Epithelial cell of proximal tubule (primary cell): ENCODE measurements around the gene STARD8. TPM values are rescaled to one million over a fixed set of nuclear protein-coding genes. Genes with fewer than 3 reads are reported as not detected.

ENCODE experiments used
- DNase-seq: peaks from one replicate; pipeline ENCODE4 v3.0.0-alpha.2; 2011; ENCODE audit warnings: low read depth
- H3K4me3 ChIP-seq: 2 replicates; pipeline ENCODE4 v1.5.1; 2011; ENCODE audit warnings: low read depth, mild to moderate bottlenecking, low read length
- total RNA-seq: library from RNA; depleted of rRNA; stranded (reverse); fragments of >200 nt; gene quantifications from 2 replicates; pipeline ENCODE4 v1.2.3, GENCODE V29; 2015
- TF ChIP-seq, protein P1 (sequence below): conservative IDR thresholded peaks from 2 replicates; pipeline ENCODE4 v1.5.1; 2012; ENCODE audit warnings: low read depth, mild to moderate bottlenecking, low read length

The STARD8 gene
- total RNA-seq, 1 donor from 2014 or later = 9.5 TPM

DNA sequence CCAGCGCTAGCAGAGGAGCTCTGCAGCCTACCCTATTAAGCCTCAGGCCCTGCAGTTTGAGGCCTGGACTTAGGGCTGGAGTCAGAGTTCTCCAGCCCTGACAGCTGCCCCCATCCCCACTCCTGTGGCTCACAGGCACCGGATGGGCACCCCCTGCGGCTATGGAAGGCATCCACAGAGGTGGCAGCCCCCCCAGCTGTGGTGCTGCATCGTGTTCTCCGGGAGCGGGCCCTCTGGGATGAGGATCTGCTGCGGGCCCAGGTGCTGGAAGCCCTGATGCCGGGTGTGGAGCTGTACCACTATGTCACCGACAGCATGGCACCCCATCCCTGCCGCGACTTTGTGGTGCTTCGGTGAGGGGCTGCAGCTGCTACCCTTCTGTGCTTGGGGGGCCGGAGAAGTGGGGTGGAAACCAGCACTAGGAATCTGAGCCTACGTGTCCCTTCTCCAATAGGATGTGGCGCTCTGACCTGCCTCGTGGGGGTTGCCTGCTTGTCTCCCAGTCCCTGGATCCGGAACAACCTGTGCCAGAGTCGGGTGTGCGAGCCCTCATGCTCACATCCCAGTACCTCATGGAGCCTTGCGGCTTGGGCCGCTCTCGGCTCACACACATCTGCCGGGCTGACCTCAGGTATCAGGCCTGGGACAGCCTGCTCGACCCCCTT, 76.2 kb downstream of the STARD8 start:
- DNase-seq = no peak
- H3K4me3 ChIP-seq = no peak overlapping the region
- TF ChIP-seq, protein P1, sequence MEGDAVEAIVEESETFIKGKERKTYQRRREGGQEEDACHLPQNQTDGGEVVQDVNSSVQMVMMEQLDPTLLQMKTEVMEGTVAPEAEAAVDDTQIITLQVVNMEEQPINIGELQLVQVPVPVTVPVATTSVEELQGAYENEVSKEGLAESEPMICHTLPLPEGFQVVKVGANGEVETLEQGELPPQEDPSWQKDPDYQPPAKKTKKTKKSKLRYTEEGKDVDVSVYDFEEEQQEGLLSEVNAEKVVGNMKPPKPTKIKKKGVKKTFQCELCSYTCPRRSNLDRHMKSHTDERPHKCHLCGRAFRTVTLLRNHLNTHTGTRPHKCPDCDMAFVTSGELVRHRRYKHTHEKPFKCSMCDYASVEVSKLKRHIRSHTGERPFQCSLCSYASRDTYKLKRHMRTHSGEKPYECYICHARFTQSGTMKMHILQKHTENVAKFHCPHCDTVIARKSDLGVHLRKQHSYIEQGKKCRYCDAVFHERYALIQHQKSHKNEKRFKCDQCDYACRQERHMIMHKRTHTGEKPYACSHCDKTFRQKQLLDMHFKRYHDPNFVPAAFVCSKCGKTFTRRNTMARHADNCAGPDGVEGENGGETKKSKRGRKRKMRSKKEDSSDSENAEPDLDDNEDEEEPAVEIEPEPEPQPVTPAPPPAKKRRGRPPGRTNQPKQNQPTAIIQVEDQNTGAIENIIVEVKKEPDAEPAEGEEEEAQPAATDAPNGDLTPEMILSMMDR = no peak

DNA sequence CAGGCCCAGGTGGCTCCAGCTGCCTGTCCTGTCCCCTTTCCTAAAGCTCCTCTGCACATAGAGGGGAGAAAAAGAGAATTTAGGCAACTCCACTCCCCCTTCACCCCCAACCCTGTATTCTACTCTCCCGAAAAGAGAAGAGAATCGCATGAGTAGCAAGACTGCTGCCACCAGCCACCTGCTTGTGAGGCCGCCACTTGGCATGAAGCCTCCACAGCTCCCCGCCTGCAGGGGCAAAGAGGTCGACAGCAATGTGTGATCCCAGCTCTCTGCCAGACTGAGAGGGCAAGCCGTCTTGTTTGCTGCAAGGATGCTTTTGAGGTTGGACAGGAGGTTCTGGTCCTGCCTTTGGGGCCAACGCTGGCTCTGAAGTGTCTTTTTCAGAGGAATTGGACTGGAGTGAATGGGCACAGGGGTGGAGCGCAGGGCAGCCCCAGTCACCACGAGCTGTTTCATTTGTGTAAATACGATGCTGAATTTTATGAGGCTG, 77.1 kb downstream of the STARD8 start:
- TF ChIP-seq, protein P1 = no peak
- no peak overlapping the region for H3K4me3 ChIP-seq
- no peak for DNase-seq

DNA sequence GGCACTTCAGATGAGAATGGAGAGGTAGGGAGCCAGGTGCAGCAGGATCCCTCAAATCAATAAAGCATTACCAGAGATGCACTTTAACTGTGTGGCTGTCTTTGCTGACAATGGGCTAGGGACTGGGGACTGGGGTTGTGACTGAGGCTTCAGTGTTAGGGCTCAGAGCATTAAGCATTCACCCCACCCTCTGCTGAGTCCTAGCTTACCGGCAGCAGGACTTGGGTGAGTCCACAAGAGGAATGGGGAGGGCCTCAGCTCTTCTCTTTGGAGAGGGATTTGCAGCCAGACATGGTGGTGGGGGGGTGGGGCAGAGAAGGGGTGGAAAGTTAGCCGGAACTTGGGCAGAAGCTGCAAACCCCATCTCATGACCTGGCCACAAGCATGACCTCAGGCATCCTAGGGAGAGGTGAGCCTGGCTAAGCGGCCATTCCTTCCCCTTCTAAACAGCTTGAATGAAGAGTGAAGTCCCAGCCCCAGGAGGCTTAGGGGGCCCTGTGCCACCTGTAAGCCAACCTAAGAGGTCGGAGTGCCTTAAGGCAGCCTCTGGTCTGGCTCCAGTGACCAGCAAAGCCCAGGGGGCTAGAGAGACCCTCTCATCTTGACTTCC, 78.4 kb downstream of the STARD8 start:
- no peak overlapping the region for H3K4me3 ChIP-seq
- TF ChIP-seq, protein P1 = no peak

DNA sequence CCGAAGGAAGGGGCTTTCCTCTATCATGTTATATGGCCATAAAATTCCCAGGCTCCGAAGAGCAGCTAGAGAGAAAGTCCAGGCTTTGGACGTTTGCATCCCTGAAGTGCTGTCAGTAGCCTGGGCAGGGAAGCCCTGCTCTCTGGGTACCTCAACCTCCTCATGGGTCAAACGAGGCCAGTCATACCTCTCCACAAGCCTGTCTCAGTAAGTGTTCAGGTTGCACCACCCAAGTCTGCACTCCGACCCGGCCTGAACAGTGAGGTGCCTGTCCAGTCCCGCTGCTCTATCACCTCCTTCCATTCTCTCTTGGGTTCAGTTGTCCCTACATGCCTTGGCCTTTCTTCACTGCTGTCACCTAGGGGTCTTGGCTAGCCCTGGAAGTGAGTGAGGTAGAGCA, 78.9 kb downstream of the STARD8 start:
- TF ChIP-seq, protein P1 = no peak
- DNase-seq = no peak
- H3K4me3 ChIP-seq = no peak overlapping the region

More for the DNA sequence above, 78.4 kb downstream of the STARD8 start:
- DNase-seq = no peak

DNA sequence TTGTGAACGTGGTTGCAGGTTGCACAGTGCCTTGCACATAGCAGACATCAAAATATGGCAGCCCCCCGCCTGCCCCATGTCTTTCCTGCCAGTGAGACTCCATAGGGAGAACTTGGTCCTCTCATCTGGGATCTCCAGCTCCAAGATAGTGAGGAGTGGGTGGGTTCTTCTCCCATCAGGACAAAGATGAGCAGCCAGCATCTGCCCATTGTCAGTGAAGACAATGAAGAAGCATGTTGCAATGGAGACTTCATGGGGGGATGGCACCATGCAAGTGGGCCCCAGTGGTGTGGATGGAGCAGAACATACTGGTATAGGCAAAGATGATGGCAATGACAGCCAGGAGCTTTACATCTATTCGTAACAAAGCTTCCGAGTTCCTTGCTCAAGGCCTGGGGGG, 80.2 kb downstream of the STARD8 start:
- H3K4me3 ChIP-seq = no peak overlapping the region
- no peak for DNase-seq
- TF ChIP-seq, protein P1 = no peak

DNA sequence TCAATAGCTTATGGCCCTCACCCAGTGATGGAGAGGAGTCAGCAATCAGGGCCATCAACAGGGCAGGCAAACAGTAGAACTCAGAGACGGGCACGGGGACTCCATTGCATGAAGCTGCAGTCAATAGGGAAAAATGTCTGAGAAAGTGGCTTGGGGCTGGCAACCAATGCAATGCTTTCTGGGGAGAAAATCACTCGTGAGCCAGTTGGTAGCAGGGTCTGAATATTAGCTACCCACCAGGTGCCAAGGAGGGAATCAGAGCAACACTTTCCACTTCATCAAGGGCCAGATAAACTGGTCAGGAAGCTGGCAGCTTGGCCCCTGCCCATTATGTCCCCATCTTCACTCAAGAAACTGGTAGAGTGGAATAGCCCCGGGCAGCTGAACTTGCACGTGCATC, 80.7 kb downstream of the STARD8 start:
- no peak overlapping the region for H3K4me3 ChIP-seq
- TF ChIP-seq, protein P1 = no peak
- no peak for DNase-seq

DNA sequence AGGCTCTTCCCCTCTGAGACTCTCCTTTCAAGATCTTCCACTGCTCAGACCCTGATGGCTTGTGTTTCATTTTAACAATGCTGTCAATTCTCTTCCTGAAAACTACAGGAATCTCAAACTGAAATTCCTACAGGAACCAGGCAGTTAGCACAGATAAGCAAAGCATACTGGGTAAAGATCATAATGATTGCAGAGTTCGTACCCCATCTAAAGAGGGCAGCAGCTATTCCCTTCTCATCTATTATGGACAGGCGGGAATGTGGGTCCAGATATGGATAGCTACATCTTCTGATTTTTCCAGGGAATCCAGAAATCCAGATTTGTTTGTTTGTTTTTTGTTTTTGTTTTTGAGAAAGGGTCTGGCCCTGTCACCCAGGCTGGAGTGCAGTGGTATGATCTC, 83.8 kb downstream of the STARD8 start:
- no peak overlapping the region for H3K4me3 ChIP-seq
- TF ChIP-seq, protein P1 = no peak
- no peak for DNase-seq
